Upper lobe of left lung (tissue), 4 donors: ENCODE results near the gene CEBPB.

ENCODE experiments used
- EP300 ChIP-seq, 4 donors: sonication (generic); formaldehyde crosslinking; IDR thresholded peaks; one replicate each; pipeline ENCODE4 v1.5.1; 2017; ENCODE audit warnings: antibody characterized with exemption in 4 of 4, control low read depth in 2 of 4
- POLR2A ChIP-seq, 4 donors: fragments of 450-650 bp; IDR thresholded peaks; one replicate each; pipeline ENCODE4 v1.5.1; 2016 to 2017; ENCODE audit warnings: antibody characterized with exemption in 4 of 4, mild to moderate bottlenecking in 2 of 4
- TF ChIP-seq, protein P1 (sequence below), 6 experiments: fragments of 450-650 bp in 4 of 6; fragments of 200-600 bp in 2 of 6; sonication (generic) in 2 of 6; IDR thresholded peaks; one replicate each; pipeline ENCODE4 v1.5.1; 2016 to 2019; ENCODE audit warnings: antibody characterized with exemption in 6 of 6

DNA sequence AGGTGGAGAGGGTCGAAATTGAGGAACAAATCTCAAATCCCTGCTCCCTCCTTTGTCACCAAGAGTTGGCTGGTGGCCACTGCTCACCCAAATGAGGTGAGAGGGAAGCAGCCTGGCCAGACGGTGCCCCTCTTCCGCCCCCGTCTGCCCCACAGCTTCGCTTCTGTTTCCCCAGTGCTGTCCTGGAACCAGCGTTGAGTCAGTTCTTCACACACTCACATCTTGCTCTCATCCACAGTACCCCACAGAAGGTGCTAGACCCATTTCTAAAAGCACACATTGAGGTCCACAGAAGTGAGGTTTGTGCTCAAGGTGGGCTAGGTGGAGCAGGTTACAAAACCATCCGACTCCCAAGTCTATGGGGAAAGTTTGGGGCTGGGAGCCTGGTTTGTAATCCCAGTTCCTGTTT is 3.8 kb downstream of the CEBPB start:
- TF ChIP-seq EP300 (IDR thresholded peaks at IDR 0.05) (no peak), POLR2A (IDR thresholded peaks at IDR 0.05) (peak in 2 of 4 donors; percentile 6 to 14)
- TF ChIP-seq, protein P1, sequence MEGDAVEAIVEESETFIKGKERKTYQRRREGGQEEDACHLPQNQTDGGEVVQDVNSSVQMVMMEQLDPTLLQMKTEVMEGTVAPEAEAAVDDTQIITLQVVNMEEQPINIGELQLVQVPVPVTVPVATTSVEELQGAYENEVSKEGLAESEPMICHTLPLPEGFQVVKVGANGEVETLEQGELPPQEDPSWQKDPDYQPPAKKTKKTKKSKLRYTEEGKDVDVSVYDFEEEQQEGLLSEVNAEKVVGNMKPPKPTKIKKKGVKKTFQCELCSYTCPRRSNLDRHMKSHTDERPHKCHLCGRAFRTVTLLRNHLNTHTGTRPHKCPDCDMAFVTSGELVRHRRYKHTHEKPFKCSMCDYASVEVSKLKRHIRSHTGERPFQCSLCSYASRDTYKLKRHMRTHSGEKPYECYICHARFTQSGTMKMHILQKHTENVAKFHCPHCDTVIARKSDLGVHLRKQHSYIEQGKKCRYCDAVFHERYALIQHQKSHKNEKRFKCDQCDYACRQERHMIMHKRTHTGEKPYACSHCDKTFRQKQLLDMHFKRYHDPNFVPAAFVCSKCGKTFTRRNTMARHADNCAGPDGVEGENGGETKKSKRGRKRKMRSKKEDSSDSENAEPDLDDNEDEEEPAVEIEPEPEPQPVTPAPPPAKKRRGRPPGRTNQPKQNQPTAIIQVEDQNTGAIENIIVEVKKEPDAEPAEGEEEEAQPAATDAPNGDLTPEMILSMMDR (IDR thresholded peaks at IDR 0.05): no peak
